CD4-positive, alpha-beta T cell treated with Interleukin-4 for 1 hour (primary cell): ENCODE results near the gene NEMP2.
"Not testable (repeated sequence)": the region's sequence is repeated elsewhere in the genome, so short reads cannot be mapped to it uniquely, and the experiment has no call there.

ENCODE experiments used
- DNase-seq, 2 donors: peaks; one replicate each; pipeline ENCODE4 v3.0.0-alpha.2; 2020 to 2022

NEMP2 gene

DNA sequence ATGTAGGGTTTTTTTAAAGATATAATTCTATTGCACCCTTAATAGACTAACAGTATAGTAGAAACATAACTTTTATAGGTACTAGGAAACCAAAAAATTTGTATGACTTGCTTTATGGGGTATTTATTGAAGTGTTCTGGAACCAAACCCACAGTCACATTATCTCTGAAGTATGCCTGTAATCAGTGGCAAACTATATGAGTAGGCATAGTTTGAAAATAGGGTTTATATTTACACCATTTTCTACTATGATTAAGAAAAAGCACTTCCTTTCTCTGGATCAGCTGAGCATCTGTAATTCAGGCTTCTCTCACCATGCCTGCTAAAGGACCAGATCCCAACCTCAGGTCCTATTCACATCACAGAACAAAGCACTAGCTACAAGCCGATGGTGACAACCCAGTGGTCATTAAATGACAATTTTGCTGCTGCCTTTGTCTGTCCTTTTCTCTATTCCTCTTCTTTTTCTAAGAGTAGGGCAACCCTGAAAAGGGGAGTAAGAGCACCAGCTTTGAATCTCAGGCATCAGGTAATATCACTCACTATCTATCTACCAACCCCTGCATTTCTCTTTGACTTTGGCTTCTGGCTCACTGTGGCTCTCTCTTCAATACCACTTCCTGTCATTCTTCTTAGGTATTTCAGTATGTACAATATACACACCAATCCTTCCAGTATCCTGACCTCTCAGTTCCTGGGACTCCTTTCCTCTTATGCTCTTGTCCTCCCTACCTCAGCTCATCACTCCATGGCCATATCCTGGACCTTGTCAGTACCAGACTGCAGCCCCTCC is 14.4 kb downstream of the NEMP2 start:
- peak in 1 of 2 donors; percentile 42 for DNase-seq

DNA sequence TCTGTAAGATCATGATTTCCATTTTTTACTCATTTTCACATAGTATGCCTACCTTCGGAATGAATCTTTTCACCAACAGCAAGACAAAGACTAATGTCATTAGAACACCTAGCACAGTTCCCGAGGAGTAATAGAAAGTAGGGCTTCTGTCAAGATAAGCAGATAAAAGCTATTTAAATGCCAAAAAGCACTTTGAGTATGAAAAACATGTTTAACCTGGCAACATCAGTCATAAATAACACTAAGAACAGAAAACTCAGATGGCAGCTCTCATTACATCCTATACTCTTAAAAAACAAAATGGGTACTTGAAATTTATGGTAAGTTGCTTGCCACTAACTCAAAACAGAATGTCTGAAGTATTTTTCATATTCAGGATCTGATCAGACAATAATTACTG is 17.1 kb downstream of the NEMP2 start:
- no peak for DNase-seq

DNA sequence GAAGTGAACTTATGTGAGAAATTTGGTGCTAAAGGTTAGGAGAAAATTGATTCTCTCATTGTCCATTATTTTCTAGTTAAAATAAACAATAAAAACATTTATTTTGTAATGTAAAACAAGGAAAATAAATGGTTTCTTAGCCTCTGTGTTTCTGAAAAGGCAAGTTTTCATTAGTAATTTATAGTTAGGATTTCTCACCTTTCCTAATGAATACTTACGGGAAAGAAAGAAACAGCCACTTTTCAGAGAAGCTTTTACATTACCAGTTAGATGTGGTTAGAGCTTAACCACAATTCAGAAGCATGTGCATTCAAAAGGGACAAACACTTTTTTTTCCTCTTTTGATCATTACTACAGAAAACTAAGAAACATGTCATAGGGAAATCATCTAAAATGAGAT is 18.8 kb downstream of the NEMP2 start:
- peak in 1 of 2 donors; percentile 67 for DNase-seq

DNA sequence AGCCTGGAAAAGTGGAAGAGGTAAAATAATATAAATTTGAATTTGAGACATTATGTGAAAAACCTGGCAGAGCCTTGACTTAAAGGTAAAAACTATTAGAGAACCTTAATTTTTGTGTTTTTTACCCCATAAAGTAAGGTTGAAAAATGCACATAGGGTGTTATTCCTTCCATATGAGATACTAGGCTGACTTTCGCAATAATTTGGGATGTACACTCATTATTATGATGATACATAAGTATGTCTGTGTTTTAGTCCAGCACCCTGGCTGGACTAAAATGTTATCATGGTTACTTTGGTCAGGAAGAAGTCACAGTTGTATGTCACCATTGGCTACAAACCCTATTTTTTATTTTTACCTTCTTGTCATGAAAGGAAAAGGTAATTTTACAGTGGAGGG is 19.8 kb downstream of the NEMP2 start:
- no peak for DNase-seq

DNA sequence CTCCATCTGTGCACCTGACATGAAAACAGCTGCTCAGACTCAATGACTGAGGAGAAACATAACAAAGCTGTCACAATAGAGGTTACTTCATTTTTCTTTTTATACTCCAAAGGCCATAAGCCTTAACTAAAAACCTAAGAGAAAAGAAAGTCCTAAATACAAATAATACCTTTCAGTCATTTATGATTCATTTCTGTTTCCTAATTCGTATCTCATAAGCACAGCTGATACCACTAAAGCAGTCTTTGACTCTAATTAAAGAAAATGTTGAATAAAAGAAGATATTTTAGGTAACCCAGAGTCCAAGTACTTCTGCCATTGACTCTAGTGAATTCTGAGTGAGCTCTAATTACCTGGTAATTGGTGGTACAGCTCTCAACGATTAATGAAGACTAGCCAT is 20.6 kb downstream of the NEMP2 start:
- DNase-seq: no peak

DNA sequence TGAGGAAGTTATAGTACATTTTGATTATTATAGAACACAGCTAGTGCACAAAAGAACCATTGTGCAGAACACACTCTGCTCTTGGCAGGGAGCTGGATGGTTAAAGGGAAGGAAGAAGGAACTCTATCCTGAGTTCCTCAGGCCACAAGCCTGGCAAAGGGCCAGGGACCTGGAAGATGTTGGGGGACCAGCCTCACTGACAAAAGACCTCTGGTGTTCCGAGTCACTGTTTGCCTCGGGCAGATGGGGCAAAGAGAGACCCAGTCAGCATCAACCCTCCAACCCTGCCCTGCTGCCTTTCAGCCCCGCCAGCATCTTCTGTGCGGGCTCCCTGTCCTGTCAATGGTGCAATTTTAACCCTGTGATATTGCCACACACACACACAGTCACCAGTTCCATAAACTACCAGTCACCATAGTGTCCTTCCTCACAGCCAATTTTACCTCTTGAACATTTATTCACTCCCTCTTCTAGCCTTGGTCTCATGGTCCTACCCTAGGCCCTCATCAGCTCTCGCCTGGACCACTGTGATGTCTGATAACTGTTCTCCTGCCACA is 21.9 kb downstream of the NEMP2 start:
- DNase-seq: no peak

DNA sequence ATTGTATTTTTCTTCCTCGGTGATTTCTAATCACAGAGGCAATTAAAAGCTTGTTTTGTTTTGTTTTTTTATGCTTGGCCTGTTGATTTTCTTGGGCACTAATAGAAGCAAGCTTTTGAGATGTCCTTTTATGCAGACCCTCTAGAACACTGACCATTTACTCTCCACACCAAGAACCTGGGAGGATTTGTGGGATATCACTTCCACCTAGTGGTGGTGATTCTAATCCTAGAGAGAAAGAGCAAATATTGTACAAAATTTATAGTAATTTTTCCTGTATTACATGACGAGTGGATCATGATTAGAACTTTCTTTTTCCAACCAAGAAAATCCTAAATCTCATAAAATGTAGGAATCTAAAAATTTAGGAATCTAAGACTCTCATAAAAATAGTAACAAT is 23.4 kb downstream of the NEMP2 start:
- no peak for DNase-seq

DNA sequence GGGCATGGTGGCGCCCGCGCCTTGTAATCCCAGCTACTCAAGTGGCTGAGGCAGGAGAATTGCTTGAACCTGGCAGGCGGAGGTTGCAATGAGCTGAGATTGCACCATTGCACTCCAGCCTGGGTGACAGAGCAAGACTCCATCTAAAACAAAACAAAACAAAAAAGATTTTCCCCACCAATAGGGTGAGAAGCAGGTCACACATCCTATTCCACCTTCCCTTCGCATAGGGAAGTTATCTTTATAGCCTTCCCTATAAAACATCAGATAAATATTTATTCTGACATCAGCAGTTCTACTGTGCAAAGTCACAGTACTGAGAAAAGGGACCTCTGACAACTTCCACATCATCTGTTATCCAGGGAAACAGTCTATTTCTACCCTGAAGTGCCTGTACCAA is 24.6 kb downstream of the NEMP2 start:
- DNase-seq: not testable (repeated sequence)

DNA sequence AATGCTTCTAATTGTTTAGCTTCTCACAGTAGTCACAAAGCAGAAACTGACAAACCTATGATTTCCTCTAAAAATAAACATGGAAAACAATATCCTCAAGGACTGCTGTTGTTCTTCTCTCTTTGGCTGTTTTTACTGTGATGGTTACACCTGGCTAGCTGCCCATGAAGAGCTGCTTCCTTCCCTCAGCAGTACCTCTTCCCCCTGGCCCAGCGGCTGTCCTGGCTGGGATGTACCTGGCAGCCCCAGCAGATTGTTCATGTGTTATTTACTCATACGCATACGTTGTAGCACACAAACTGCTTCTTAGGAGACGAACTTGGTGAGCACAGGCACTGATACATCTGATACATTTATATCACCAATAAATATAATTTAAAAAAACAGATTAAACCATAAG is 27.4 kb downstream of the NEMP2 start:
- DNase-seq: no peak

DNA sequence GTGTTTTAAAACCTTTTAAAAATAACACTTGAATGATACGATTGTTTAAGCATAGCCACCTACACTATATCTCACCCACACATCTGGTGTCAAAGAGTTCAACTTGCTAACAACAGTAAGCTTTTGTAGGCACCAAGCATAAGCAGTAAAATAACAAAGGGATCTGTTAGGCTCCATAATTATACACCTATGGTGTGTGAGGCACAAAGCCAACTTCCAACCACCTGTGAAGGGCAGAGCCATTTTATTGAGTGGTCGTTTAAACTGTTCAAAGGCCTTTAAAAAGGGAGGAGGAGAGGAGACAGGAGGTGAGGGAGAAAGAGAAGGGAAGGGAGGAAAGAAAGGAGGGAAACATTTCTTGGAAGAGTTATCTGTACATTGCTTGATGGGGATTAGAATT is 27.9 kb downstream of the NEMP2 start:
- DNase-seq: no peak

DNA sequence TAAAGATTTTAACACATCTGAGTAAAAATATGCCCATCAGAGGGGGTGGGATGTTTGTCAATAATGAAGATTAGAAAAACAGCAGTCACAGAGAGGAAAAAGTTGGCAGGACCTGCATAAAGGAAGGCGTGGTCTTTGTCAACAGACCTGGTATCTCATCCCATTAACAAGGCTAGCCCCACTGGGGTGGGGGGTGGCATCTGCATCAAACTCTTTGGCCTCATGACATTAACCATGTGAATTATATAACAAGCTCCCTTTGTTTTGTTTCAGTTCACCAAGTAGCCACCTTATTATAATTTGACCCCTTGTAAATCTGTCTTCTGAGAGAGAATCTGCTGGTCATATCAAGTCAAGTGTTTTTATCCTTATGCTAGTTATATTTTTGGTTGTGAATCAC is 28.8 kb downstream of the NEMP2 start:
- DNase-seq: no peak

DNA sequence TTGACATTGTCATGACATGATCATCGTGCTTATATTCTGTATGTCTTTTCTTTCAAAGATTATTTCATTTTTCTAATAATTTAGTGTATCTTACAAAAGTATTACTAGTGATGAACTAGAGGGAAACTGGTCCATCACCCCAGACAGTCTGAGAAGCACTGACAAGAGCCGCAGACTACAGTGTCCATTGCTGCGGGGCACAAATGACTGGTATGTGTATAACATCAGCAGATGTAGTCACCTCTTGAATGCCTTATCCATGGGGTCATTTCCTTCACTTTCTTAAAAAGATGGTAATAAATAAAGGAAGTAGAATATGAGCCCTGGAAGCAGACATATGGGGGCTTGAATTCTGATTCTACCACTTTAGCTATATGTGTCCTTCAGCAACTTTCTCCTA is 29.6 kb downstream of the NEMP2 start:
- no peak for DNase-seq

DNA sequence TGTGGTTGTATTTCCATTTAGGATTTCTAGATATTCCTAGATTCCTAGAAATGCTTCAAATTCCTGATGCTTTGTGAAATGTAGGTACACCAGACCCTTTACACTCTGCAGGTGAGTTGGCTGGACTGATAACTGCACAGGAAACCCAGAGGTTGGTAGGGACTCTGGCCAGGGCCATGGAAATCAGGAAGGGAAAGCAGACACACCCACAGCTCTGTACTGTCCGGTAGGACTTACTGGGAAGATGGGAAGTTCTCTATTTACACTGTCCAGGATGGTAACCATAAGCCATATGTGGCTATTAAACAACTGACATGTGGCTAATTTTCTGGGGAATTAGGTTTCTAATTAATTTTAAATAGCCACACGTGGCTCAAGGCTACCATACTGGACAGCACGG is 31.4 kb downstream of the NEMP2 start:
- DNase-seq: no peak

DNA sequence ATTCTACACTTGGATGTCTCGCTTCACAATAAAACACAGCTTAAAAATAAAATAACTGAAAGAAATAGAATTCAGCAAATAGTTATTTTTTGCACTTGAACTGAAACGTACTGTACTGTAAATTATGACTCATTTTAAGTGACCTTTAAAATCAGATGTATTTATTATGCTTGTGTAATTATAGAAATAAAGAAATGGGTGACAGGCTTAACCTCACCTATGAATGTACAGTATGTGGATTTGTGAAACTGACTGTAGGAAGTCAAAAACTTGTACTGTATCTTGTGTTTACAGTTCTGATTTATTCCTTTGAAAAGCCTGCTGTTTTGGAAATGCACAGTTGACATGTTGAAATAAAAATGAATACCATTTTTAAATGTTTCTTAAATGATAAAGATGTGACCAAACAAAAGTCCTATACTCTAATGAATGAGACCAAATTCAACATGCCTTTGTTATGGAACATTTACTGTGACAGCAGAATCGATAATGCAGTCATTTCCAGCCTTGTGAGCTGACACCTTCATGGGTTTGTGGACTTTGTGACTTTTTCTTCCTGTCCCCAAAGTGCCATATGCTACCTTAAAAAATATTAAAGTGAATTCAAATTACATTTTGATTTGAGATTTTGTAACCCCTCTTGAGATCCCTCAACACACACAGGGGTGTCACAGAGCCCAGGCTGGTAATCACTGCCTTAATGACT is 32.7 kb downstream of the NEMP2 start:
- no peak for DNase-seq

DNA sequence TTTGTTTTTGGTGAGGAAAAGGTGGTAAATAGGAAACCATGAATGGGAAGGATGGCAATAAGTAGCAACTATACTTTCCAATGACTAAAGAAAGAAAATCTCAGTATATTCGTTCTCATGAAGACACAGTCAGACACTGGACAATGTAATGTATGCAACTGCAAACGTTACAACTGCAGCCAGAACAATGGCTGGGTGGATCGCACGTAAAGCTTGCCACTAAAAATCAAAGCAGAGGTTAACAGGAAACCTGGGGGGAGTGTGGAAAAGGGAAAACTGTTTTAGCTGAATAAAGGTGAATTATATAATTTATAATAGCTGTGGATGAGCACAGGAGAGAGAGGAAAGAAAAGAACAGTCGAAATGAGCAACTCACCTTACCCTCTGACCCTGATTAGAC is 33.3 kb downstream of the NEMP2 start:
- DNase-seq: no peak

DNA sequence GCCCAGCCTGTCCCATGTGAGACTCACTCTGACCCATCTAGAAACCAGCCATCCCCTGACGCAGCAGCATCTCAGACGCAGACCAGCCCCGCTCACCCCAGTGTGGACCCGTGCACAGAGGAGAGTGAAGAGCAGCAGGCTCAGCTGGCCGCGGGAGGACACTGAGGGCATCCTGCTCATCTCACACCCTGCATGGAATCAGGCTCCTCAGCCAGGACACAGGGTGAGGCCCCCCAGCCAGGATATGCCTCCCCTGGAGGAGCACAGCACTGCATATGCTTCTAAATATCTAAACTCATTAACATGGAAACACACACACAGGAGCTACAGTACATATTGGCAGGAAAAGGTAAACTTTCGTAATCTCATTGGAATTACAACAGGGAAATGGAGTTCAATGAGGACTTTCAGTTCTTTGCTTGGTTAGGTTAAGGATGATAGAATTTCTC is 34.4 kb downstream of the NEMP2 start:
- no peak for DNase-seq

DNA sequence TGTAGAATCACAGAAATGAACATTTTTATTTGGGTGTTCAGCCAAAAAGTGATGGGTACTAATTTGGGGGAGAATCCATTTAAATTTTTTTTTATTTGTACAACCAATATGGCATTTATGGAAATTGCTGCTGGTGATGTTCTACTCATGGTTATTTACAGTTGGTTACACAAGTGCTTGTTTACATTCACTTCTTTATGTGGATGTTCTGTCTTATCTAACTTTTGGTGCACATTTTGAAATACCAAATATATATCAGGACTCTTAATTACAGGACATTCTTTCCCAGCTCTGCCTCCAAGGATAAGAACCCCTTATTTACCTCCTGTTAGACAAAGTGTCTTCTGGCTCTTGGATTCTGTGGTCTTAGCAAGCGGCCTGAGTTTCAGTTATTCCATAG is 35.2 kb downstream of the NEMP2 start:
- DNase-seq: no peak

DNA sequence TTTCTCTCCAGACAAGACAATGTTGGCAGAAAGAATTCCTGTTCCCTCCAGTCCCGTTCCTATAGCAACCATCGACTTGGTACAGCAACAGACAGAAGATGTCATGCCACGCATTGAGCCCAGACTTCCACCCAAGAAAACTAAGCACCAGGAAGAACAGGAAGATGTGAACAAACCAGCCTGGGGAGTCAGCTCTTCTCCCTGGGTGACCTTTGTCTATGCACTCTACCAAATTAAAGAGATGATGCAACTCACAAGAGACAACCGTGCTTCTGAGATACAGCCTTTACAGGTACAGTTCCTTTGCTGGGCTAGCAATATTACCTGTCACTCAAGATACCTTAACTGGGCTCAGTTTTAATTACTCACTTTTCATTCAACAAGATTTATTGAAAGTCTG is 37.1 kb downstream of the NEMP2 start:
- DNase-seq: no peak

DNA sequence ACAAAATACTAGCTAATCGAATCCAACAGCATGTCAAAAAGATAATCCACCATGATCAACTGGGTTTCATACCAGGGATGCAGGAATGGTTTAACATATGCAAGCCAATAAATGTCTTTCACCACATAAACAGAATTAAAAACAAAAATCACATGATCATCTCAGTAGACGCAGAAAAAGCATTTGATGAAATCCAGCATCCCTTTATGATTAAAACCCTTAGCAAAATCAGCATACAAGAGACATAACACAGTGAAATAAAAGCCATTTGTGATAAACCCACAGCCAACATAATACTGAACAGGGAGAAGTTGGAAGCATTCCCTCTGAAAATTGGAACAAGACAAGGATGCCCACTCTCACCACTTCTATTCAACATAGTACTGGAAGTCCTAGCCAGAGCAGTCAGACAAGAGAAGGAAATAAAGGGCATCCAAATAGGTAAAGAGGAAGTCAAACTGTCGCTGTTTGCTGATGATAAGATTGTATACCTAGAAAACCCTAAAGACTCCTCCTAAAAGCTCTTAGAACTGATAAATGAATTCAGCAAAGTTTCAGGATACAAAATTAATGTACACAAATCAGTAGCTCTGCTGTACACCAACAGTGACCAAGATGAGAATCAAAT is 39.8 kb downstream of the NEMP2 start:
- DNase-seq: not testable (repeated sequence)

DNA sequence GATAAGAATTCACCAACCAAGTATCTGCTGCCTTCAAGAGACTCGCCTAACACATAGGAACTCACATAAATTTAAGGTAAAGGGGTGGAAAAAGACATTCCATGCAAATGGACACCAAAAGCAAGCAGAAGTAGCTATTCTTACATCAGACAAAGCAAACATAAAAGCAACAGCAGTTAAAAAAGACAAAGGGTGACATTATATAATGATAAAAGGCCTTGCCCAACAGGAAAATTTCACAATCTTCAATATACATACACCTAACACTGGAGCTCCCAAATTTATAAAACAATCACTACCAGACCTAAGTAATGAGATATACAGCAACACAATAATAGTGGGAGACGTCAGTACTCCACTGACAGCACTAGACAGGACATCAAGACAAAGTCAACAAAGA is 41.4 kb downstream of the NEMP2 start:
- no peak for DNase-seq

DNA sequence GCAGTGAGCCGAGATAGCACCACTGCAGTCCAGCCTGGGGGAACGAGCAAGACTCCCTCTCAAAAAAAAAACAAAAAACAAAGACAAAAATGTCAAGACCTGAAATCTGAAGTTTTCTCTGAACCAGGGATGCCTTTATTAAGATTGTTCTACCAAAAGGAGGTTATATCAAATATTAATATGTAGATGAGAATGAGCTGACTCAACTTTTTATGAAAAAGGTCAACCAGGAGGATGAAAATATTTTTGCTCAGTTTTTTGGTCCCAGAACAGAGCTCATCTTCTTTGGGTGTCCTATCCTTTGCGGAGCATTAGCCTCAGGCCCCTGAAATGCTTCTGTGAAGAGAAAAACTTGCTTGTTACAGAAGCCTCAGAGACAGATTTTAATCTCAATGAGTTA is 44.0 kb downstream of the NEMP2 start:
- no peak for DNase-seq

DNA sequence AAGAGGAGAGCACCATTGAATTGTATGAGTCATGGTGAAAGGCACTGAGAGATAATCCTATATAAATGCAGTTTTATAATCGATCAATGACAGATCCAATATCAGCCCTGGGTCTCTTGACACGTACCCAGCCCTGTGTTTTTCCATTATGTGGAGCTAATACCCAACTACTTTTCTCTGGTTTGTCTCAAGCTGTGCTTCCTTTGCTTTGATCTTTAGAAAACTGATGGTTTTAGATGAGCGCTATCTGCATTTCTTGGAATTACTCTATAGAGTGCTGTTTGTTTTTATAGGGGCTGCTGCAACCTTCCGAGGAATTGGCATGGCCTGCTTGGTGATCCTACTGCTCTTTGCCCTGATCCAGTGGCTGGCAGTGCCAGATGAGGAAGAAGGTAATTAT is 45.0 kb downstream of the NEMP2 start:
- DNase-seq: no peak

DNA sequence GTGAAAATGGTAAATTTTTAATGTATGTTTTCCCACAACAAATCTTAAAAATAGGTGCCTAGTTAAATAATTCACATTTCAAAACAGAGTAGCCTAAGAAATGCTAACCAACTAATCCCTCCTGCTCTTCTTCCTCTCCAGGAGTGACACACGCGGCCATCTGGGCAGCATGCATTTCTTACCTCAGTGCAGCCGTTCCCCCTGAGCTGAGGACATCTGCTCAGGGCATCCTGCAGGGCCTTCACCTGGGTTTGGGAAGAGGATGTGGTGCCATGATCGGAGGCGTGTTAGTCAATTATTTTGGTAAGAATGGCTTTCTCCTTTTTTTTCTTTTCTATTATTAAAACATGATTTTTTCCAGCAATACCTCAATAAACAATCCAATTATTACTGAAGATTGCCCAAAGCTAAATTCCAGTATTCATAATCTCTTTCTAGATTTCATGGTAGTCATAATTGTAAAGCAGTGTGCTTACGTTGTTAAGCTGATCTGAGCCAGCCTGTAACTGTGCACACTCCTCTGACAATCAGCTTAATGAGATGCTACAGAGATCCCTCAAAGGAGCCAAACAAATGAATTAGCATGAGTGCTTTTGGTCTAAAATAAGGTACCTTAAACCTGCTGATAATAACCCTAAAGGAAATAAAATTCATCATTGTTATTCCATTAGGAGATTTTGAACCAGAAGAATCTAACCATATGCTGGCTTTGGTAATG is 45.8 kb downstream of the NEMP2 start:
- DNase-seq: no peak
